Superior temporal gyrus (tissue), 1 donor: ENCODE data around the gene NOTCH2.
A peak's percentile ranks its signal among the peaks of the same experiment; 100 is the strongest.

ENCODE experiments used
- DNase-seq: peaks from one replicate; pipeline ENCODE4 v3.0.0-alpha.2; 2016; ENCODE audit errors: extremely low spot score

Gene NOTCH2

GRCh38 chr1:119874186-119874585 lies 195.3 kb downstream of the NOTCH2 start:
- no peak for DNase-seq

- DNase-seq: peak; percentile 38
These were observed 196.1 kb downstream of the NOTCH2 start for GRCh38 chr1:119873135-119874015.

- no peak for DNase-seq
These were observed 197.6 kb downstream of the NOTCH2 start for GRCh38 chr1:119871881-119872280.

GRCh38 chr1:119870917-119871596 lies 198.4 kb downstream of the NOTCH2 start:
- DNase-seq: peak; percentile 86

GRCh38 chr1:119869995-119870394 lies 199.5 kb downstream of the NOTCH2 start:
- DNase-seq: no peak

- no peak for DNase-seq
These were observed 201.3 kb downstream of the NOTCH2 start for GRCh38 chr1:119868176-119868575.

GRCh38 chr1:119866451-119866850 lies 203.0 kb downstream of the NOTCH2 start:
- no peak for DNase-seq

GRCh38 chr1:119865627-119866026 lies 203.8 kb downstream of the NOTCH2 start:
- no peak for DNase-seq

- DNase-seq: no peak
These were observed 207.2 kb downstream of the NOTCH2 start for GRCh38 chr1:119862276-119862675.
